Memory B cell (primary cell): ENCODE data around the gene ZNF429.
"Not testable (repeated sequence)": the region's sequence is repeated elsewhere in the genome, so short reads cannot be mapped to it uniquely, and the experiment has no call there.

Experiments used
- ATAC-seq: fragments of 150-1000 bp; cut with Tn5 transposase; 2 replicates; pipeline ENCODE4 v1.10.0; 2021; ENCODE audit warnings: low read depth, mild to moderate bottlenecking, moderate library complexity
- DNase-seq, 2 donors: peaks; one replicate each; pipeline ENCODE4 v3.0.0; 2022; ENCODE audit warnings: low spot score in 2 of 2
- H3K27ac Mint-ChIP-seq: one replicate; pipeline ENCODE4 v1.8.0; 2022; ENCODE audit warnings: mild to moderate bottlenecking, moderate library complexity, mixed read lengths
- H3K27me3 Mint-ChIP-seq: one replicate; pipeline ENCODE4 v1.8.0; 2022; ENCODE audit warnings: mixed read lengths
- H3K36me3 Mint-ChIP-seq: one replicate; pipeline ENCODE4 v1.8.0; 2022; ENCODE audit warnings: mild to moderate bottlenecking, mixed read lengths
- H3K4me1 Mint-ChIP-seq: one replicate; pipeline ENCODE4 v1.8.0; 2022; ENCODE audit warnings: mixed read lengths
- H3K4me3 Mint-ChIP-seq: one replicate; pipeline ENCODE4 v1.8.0; 2022; ENCODE audit warnings: mild to moderate bottlenecking, moderate library complexity, mixed read lengths
- H3K9me3 Mint-ChIP-seq: one replicate; pipeline ENCODE4 v1.8.0; 2022; ENCODE audit warnings: mixed read lengths

ZNF429 gene

GRCh38 chr19:21567806-21568205 lies 62.4 kb downstream of the ZNF429 start:
- DNase-seq, H3K36me3 Mint-ChIP-seq, H3K27me3 Mint-ChIP-seq, H3K27ac Mint-ChIP-seq, ATAC-seq, H3K4me1 Mint-ChIP-seq: not testable (repeated sequence)
- peak overlapping the region; percentile 57 for H3K4me3 Mint-ChIP-seq
- peaks cover 12% of the 10 kb centered on the region for H3K9me3 Mint-ChIP-seq

- DNase-seq = peak; percentile 59 to 79
- H3K27ac Mint-ChIP-seq = peak overlapping the region; percentile 87
- ATAC-seq = peak; percentile 95
- no peaks in the 10 kb centered on the region for H3K27me3 Mint-ChIP-seq
- peaks cover 4% of the 10 kb centered on the region for H3K36me3 Mint-ChIP-seq
- H3K9me3 Mint-ChIP-seq = peaks cover 15% of the 10 kb centered on the region
- no peaks in the 10 kb centered on the region for H3K4me1 Mint-ChIP-seq
- peak overlapping the region; percentile 87 for H3K4me3 Mint-ChIP-seq
Measured at GRCh38 chr19:21568816-21569493, 63.6 kb downstream of the ZNF429 start.

GRCh38 chr19:21569494-21569865 lies 64.1 kb downstream of the ZNF429 start:
- no peaks in the 10 kb centered on the region for H3K27me3 Mint-ChIP-seq

GRCh38 chr19:21571316-21571715 lies 65.9 kb downstream of the ZNF429 start:
- peaks cover 6% of the 10 kb centered on the region for H3K36me3 Mint-ChIP-seq
- no peak overlapping the region for H3K27ac Mint-ChIP-seq
- peaks cover 16% of the 10 kb centered on the region for H3K9me3 Mint-ChIP-seq

More at GRCh38 chr19:21569494-21569865, 64.1 kb downstream of the ZNF429 start:
- peak overlapping the region; percentile 87 for H3K27ac Mint-ChIP-seq
- H3K9me3 Mint-ChIP-seq = peaks cover 15% of the 10 kb centered on the region
- H3K36me3 Mint-ChIP-seq = peaks cover 4% of the 10 kb centered on the region
- ATAC-seq (peak; percentile 52), DNase-seq (peak in 1 of 2 donors; percentile 50)
- H3K4me3 Mint-ChIP-seq = peak overlapping the region; percentile 66
- no peaks in the 10 kb centered on the region for H3K4me1 Mint-ChIP-seq

GRCh38 chr19:21574607-21575006 lies 69.2 kb downstream of the ZNF429 start:
- Mint-ChIP-seq H3K4me3 (no peak overlapping the region), H3K9me3 (peaks cover 20% of the 10 kb centered on the region), H3K36me3 (peaks cover 6% of the 10 kb centered on the region), H3K27ac (no peak overlapping the region), H3K27me3 (no peaks in the 10 kb centered on the region), H3K4me1 (no peaks in the 10 kb centered on the region)
- ATAC-seq (no peak), DNase-seq (no peak)

More at GRCh38 chr19:21571316-21571715, 65.9 kb downstream of the ZNF429 start:
- Mint-ChIP-seq H3K27me3 (no peaks in the 10 kb centered on the region), H3K4me3 (no peak overlapping the region), H3K4me1 (no peaks in the 10 kb centered on the region)
- DNase-seq = no peak
- ATAC-seq = no peak

- Mint-ChIP-seq H3K36me3 (peaks cover 5% of the 10 kb centered on the region), H3K27me3 (no peaks in the 10 kb centered on the region), H3K27ac (no peak overlapping the region)
Measured at GRCh38 chr19:21576481-21576880, 71.1 kb downstream of the ZNF429 start.

GRCh38 chr19:21580101-21580500 lies 74.7 kb downstream of the ZNF429 start:
- Mint-ChIP-seq H3K9me3 (peaks cover 21% of the 10 kb centered on the region), H3K4me3 (no peak overlapping the region), H3K36me3 (peaks cover 6% of the 10 kb centered on the region), H3K4me1 (no peaks in the 10 kb centered on the region), H3K27me3 (peaks cover 5% of the 10 kb centered on the region), H3K27ac (no peak overlapping the region)
- ATAC-seq (no peak), DNase-seq (no peak)

More at GRCh38 chr19:21576481-21576880, 71.1 kb downstream of the ZNF429 start:
- DNase-seq (no peak), ATAC-seq (no peak)
- Mint-ChIP-seq H3K4me1 (no peaks in the 10 kb centered on the region), H3K4me3 (no peak overlapping the region), H3K9me3 (peaks cover 22% of the 10 kb centered on the region)

- Mint-ChIP-seq H3K4me3 (no peak overlapping the region), H3K36me3 (peaks cover 6% of the 10 kb centered on the region), H3K4me1 (no peaks in the 10 kb centered on the region), H3K27ac (no peak overlapping the region), H3K27me3 (peaks cover 5% of the 10 kb centered on the region), H3K9me3 (peaks cover 21% of the 10 kb centered on the region)
- DNase-seq (no peak), ATAC-seq (no peak)
Measured at GRCh38 chr19:21580818-21581217, 75.4 kb downstream of the ZNF429 start.

GRCh38 chr19:21581646-21582240 lies 76.3 kb downstream of the ZNF429 start:
- ATAC-seq (no peak), DNase-seq (no peak)
- peaks cover 6% of the 10 kb centered on the region for H3K27me3 Mint-ChIP-seq
- peaks cover 4% of the 10 kb centered on the region for H3K36me3 Mint-ChIP-seq
- peaks cover 15% of the 10 kb centered on the region for H3K9me3 Mint-ChIP-seq
- H3K4me3 Mint-ChIP-seq = no peak overlapping the region
- H3K4me1 Mint-ChIP-seq = peaks cover under 1% of the 10 kb centered on the region
- H3K27ac Mint-ChIP-seq = no peak overlapping the region

GRCh38 chr19:21584537-21584936 lies 79.1 kb downstream of the ZNF429 start:
- DNase-seq (no peak), ATAC-seq (no peak)
- H3K27ac Mint-ChIP-seq = no peak overlapping the region
- H3K9me3 Mint-ChIP-seq = peaks cover 15% of the 10 kb centered on the region
- H3K4me1 Mint-ChIP-seq = peaks cover 2% of the 10 kb centered on the region
- H3K36me3 Mint-ChIP-seq = peaks cover 4% of the 10 kb centered on the region
- no peak overlapping the region for H3K4me3 Mint-ChIP-seq
- H3K27me3 Mint-ChIP-seq = peaks cover 8% of the 10 kb centered on the region

- Mint-ChIP-seq H3K36me3 (peaks cover 4% of the 10 kb centered on the region), H3K4me3 (no peak overlapping the region), H3K4me1 (peaks cover 2% of the 10 kb centered on the region), H3K27ac (no peak overlapping the region), H3K27me3 (peaks cover 8% of the 10 kb centered on the region), H3K9me3 (peaks cover 15% of the 10 kb centered on the region)
- no peak for ATAC-seq
- DNase-seq = no peak
Measured at GRCh38 chr19:21585281-21585890, 80.0 kb downstream of the ZNF429 start.

GRCh38 chr19:21586311-21587116 lies 81.1 kb downstream of the ZNF429 start:
- Mint-ChIP-seq H3K36me3 (peaks cover 4% of the 10 kb centered on the region), H3K27ac (no peak overlapping the region), H3K27me3 (peaks cover 8% of the 10 kb centered on the region), H3K4me3 (peak overlapping the region; percentile 51), H3K4me1 (peaks cover 2% of the 10 kb centered on the region), H3K9me3 (peaks cover 11% of the 10 kb centered on the region)
- no peak for ATAC-seq
- no peak for DNase-seq

GRCh38 chr19:21587117-21587461 lies 81.7 kb downstream of the ZNF429 start:
- peak overlapping the region; percentile 51 for H3K4me3 Mint-ChIP-seq
- DNase-seq (no peak), ATAC-seq (no peak)
- peaks cover 7% of the 10 kb centered on the region for H3K9me3 Mint-ChIP-seq
- peaks cover 9% of the 10 kb centered on the region for H3K27me3 Mint-ChIP-seq
- H3K36me3 Mint-ChIP-seq = peaks cover 4% of the 10 kb centered on the region
- peaks cover 4% of the 10 kb centered on the region for H3K4me1 Mint-ChIP-seq
- H3K27ac Mint-ChIP-seq = no peak overlapping the region

GRCh38 chr19:21587549-21587948 lies 82.1 kb downstream of the ZNF429 start:
- peaks cover 4% of the 10 kb centered on the region for H3K36me3 Mint-ChIP-seq
- no peak overlapping the region for H3K4me3 Mint-ChIP-seq
- DNase-seq (no peak), ATAC-seq (no peak)
- H3K4me1 Mint-ChIP-seq = peaks cover 4% of the 10 kb centered on the region
- H3K27me3 Mint-ChIP-seq = peaks cover 9% of the 10 kb centered on the region
- H3K27ac Mint-ChIP-seq = no peak overlapping the region
- H3K9me3 Mint-ChIP-seq = peaks cover 7% of the 10 kb centered on the region
